GM19035 (cell line): Measurements from ENCODE around the gene ATOH1.

ENCODE experiments used
- ATAC-seq: cut with Tn5 transposase; IDR thresholded peaks from one replicate; pipeline ENCODE4 v1.9.1; 2021; ENCODE audit not compliant: unreplicated experiment

Gene ATOH1

GRCh38 chr4:93834249-93835066 is 5.9 kb downstream of the ATOH1 start:
- no peak for ATAC-seq

- ATAC-seq, result no peak
Measured at GRCh38 chr4:93835929-93836328, 7.4 kb downstream of the ATOH1 start.

DNA sequence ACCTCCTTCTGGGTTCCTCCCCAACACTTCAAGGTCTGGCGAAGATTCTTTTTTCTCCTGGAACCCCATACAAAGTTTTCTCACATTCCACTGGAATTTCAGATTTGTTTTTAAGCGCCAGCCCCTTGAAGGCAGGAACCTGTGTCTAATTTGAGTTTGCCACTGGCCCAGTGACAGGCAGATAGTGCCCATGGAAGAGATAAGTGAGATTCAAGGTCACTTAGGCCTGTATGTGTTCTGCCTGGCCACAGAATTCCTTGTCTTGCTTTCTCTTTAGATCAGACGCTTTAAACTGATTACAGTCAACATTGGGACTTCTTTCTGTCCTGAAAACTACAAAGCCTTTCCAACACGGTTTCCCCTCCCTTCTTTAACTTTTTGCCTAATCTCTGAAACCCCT is 11.2 kb downstream of the ATOH1 start:
- no peak for ATAC-seq

DNA sequence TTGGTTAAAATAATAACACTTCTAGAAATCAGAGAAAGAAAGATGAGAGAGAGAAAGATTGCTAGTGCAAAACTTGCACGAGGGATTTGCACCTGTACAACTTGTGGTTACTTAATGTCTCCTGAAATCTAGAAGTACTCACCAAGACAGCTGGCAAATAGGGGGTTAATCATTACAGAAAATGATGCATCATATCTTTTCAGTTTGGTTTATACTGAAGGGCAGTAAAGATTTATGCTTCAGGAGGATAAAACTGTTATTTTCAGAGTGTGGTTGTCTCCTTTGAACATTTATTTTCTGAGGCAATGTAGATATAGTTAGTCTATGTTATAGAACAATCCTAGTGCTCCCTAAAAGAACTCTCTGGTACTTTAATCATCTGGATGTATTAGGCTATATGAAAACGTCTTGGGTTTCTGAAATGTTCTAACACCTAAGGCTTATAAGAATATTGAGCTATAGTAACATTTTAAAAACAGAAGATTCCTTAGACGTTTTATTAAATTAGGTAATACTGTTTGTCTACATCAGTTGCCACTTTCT is 13.3 kb downstream of the ATOH1 start:
- no peak for ATAC-seq

GRCh38 chr4:93842601-93843252 is 14.2 kb downstream of the ATOH1 start:
- ATAC-seq, result no peak

DNA sequence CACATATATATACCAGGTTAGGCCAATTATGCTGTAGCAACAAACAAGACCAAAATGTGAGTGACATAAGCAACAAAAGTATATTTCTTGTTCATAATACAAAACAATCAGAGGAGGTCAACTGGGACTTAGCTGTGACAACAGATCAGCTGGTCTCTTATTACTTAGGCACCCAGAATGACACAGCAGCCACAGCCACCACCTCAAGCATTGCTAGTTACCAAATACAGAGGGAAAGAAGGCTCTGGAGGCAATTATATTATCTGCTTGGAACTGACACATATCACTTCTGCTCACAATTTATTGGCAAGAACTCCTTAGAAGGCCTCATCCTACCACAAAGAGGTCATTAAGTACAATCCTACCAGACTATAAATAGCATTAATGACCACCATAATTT is 15.2 kb downstream of the ATOH1 start:
- ATAC-seq, result no peak

GRCh38 chr4:93852680-93853079 is 24.1 kb downstream of the ATOH1 start:
- no peak for ATAC-seq

- no peak for ATAC-seq
Measured at GRCh38 chr4:93855926-93856325, 27.4 kb downstream of the ATOH1 start.

DNA sequence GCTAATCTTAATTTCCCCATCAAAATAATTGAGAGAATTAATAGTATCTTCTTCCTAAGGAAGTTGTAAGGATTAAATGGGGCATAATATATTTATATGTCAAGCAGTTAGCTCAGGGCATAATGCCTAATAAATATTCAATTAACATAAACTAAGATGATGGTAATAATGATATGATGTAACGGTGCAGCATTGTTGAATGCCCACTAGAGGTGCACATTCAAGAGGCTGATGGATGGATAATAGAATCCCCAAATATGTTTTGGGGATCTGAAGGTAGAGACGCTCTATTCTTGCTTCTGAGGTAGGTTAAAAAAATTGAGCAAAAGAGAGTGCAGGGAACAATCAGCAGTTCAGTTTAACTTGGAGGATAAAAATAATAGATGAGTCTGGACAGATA is 37.1 kb downstream of the ATOH1 start:
- ATAC-seq, result no peak

DNA sequence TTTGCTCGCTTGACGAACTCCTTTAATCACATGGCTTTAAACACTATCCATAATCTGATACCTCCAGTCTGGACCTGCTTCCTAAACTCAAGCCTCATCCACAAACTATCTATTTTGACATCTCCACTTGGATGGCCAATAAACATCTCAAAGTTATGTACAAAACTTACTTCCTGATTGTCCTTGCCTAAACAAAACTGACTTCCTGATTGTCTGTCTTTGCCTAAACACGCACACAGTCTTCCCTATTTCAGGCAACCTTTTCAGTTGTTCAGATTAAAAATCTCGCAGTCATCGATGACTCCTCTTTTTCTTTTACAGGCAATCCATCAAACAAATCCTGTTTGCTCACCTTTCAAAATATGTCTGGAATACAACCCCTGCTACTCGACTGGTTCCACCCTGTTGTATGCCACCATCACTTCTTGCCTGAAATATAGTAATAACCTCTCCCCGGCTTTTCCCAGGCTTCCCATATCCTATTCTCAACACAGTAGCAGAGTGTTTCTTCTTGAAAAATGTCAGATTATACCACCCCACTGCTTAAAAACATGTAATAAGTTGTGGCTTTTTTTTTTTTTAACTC is 39.0 kb downstream of the ATOH1 start:
- ATAC-seq, result no peak

DNA sequence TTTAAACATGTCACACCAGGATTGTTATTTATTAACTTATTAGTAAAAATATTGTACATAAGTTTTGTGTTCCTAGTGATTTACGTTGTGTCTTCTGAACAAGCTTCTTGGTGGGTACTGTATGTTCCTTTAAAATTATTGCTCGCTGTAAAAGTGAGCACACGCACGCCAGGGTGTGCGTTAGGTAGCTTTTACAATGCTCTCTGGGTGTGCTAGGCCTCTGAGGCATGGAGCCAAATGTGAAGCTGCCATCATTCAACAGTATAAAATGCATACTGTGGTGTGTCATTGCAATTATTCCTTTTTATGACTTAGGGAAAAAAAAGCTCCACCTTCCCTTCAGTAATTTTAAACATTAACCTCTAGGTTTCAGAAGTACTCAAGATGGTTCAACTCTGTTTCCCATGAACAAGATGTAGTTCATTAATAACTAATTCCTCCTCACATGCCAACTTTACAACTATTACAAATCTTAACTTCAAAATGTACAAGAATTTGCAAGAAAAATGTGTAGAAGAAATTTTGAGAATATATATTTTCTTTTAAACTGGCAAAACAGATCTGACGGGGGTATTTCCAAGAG is 42.4 kb downstream of the ATOH1 start:
- ATAC-seq, result no peak

DNA sequence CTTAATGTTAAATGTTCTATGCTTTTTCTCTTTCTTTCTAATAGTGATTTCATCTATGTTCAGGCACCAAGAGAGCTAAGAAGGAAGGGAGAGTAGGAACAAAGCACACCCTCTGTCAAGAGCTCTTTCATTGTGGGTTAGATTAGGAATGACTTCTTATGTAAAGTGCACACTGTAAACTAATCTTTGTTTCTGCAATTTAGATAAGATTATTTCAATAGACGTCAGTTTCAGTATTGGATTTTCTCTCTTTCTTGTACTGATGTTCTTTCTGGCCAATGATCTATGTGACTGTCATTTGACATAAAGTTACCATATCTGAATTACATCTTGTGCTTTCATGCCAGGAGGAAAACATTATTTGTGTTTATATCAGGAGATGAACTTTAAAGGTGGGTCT is 48.2 kb downstream of the ATOH1 start:
- ATAC-seq, result no peak

- no peak for ATAC-seq
Measured at GRCh38 chr4:93878566-93878965, 50.0 kb downstream of the ATOH1 start.

DNA sequence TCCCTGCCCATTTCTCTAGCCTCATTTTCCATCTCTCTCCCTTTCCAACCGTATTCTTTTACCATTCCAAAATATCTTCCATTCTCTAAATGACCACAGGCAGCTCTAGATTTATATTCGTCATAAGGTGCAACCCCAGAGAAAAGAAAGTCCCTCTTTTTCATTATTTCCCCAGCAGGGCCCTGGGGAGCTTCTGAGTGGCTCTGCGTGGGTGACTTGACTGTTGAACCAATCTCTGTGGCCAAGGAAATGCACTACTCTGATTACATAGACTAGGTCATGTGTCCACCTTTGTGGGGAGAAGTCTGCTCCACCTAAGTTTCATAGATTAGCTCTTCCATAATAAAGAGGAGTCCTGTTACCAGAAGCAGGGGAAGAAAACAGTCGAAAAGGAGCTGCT is 51.4 kb downstream of the ATOH1 start:
- peak; percentile 78 for ATAC-seq
